HEK293 (cell line): Measurements from ENCODE around the gene FAM219B.

Experiments used
- CTCF ChIP-seq: fragments of 450-650 bp; formaldehyde crosslinking; IDR thresholded peaks from 2 replicates; pipeline ENCODE4 v1.5.1; 2016; ENCODE audit warnings: missing biosample characterization, missing genetic modification characterization
- REST ChIP-seq: fragments of 450-650 bp; formaldehyde crosslinking; IDR thresholded peaks from 2 replicates; pipeline ENCODE4 v1.5.1; 2016; ENCODE audit warnings: missing biosample characterization, missing genetic modification characterization
- ZBTB11 ChIP-seq: fragments of 450-650 bp; formaldehyde crosslinking; conservative IDR thresholded peaks from 2 replicates; pipeline ENCODE4 v1.5.1; 2016; ENCODE audit warnings: low read depth, missing biosample characterization, missing genetic modification characterization
- ZBTB20 ChIP-seq: fragments of 450-650 bp; formaldehyde crosslinking; IDR thresholded peaks from 2 replicates; pipeline ENCODE4 v1.5.1; 2016; ENCODE audit warnings: missing biosample characterization, missing genetic modification characterization
- ZBTB8A ChIP-seq: fragments of 450-650 bp; formaldehyde crosslinking; IDR thresholded peaks from 2 replicates; pipeline ENCODE4 v1.5.1; 2016; ENCODE audit warnings: missing biosample characterization, missing genetic modification characterization
- ZNF184 ChIP-seq: fragments of 450-650 bp; IDR thresholded peaks from 2 replicates; pipeline ENCODE4 v1.5.1; 2018; ENCODE audit warnings: missing biosample characterization, mild to moderate bottlenecking, missing genetic modification characterization
- ZNF19 ChIP-seq: fragments of 450-650 bp; formaldehyde crosslinking; IDR thresholded peaks from 2 replicates; pipeline ENCODE4; 2016; ENCODE audit warnings: missing biosample characterization, missing genetic modification characterization, low read depth
- ZNF266 ChIP-seq: fragments of 450-650 bp; formaldehyde crosslinking; IDR thresholded peaks from 2 replicates; pipeline ENCODE4 v1.5.1; 2016; ENCODE audit warnings: missing biosample characterization, missing genetic modification characterization, low read depth
- ZNF324 ChIP-seq: fragments of 450-650 bp; formaldehyde crosslinking; IDR thresholded peaks from 2 replicates; pipeline ENCODE4 v1.5.1; 2016; ENCODE audit warnings: missing biosample characterization, missing genetic modification characterization
- ZNF362 ChIP-seq: fragments of 450-650 bp; formaldehyde crosslinking; IDR thresholded peaks from 2 replicates; pipeline ENCODE4 v1.5.1; 2016; ENCODE audit warnings: missing biosample characterization, missing genetic modification characterization
- ZSCAN30 ChIP-seq: fragments of 450-650 bp; IDR thresholded peaks from 2 replicates; pipeline ENCODE4 v1.5.1; 2018; ENCODE audit warnings: missing biosample characterization, mild to moderate bottlenecking, missing genetic modification characterization, moderate library complexity

- no peak for TF ChIP-seq REST
- TF ChIP-seq ZNF19 (tag by site-specific recombination) = no peak
- TF ChIP-seq CTCF (tag by site-specific recombination) = no peak
- no peak for TF ChIP-seq ZNF324 (tag by site-specific recombination)
- no peak for TF ChIP-seq ZNF266
- no peak for TF ChIP-seq ZBTB20 (tag by site-specific recombination)
- TF ChIP-seq ZBTB11 (tag by site-specific recombination) = no peak
- TF ChIP-seq ZSCAN30 (tag by site-specific recombination) = no peak
- no peak for TF ChIP-seq ZNF184 (tag by site-specific recombination)
- TF ChIP-seq ZBTB8A (tag by site-specific recombination) = no peak
- no peak for TF ChIP-seq ZNF362 (tag by site-specific recombination)
Observed at GRCh38 chr15:74869372-74869725, 37.3 kb downstream of the FAM219B start.
